Measurements from ENCODE around the gene SLC22A3. TPM values are rescaled to one million over a fixed set of nuclear protein-coding genes. Genes with fewer than 3 reads are reported as not detected.
"Not testable (repeated sequence)": the region's sequence is repeated elsewhere in the genome, so short reads cannot be mapped to it uniquely, and the experiment has no call there.

SLC22A3 gene
- total RNA-seq, 1 donor from 2014 or later = 0.18 TPM

GRCh38 chr6:160391419-160392116, 43.4 kb downstream of the SLC22A3 start:
- Mint-ChIP-seq H3K4me3 (ENCODE audit: unreplicated experiment) (no peak overlapping the region), H3K27ac (ENCODE audit: unreplicated experiment) (no peak overlapping the region), H3K27me3 (ENCODE audit: unreplicated experiment) (peaks cover 1% of the 10 kb centered on the region), H3K36me3 (ENCODE audit: low read depth, unreplicated experiment) (no peaks in the 10 kb centered on the region), H3K4me1 (ENCODE audit: unreplicated experiment) (no peaks in the 10 kb centered on the region), H3K9me3 (ENCODE audit: unreplicated experiment) (no peaks in the 10 kb centered on the region)
- TF ChIP-seq, protein P1, sequence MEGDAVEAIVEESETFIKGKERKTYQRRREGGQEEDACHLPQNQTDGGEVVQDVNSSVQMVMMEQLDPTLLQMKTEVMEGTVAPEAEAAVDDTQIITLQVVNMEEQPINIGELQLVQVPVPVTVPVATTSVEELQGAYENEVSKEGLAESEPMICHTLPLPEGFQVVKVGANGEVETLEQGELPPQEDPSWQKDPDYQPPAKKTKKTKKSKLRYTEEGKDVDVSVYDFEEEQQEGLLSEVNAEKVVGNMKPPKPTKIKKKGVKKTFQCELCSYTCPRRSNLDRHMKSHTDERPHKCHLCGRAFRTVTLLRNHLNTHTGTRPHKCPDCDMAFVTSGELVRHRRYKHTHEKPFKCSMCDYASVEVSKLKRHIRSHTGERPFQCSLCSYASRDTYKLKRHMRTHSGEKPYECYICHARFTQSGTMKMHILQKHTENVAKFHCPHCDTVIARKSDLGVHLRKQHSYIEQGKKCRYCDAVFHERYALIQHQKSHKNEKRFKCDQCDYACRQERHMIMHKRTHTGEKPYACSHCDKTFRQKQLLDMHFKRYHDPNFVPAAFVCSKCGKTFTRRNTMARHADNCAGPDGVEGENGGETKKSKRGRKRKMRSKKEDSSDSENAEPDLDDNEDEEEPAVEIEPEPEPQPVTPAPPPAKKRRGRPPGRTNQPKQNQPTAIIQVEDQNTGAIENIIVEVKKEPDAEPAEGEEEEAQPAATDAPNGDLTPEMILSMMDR (IDR thresholded peaks at IDR 0.05; ENCODE audit: unreplicated experiment) = no peak
- DNase-seq (ENCODE audit: low spot score) = no peak

GRCh38 chr6:160393442-160393841, 45.3 kb downstream of the SLC22A3 start:
- not testable (repeated sequence) for H3K27ac Mint-ChIP-seq (ENCODE audit: unreplicated experiment); H3K27me3 Mint-ChIP-seq (ENCODE audit: unreplicated experiment); H3K9me3 Mint-ChIP-seq (ENCODE audit: unreplicated experiment); H3K36me3 Mint-ChIP-seq (ENCODE audit: low read depth, unreplicated experiment); DNase-seq (ENCODE audit: low spot score); H3K4me3 Mint-ChIP-seq (ENCODE audit: unreplicated experiment); H3K4me1 Mint-ChIP-seq (ENCODE audit: unreplicated experiment)

GRCh38 chr6:160393891-160394653, 45.9 kb downstream of the SLC22A3 start:
- Mint-ChIP-seq H3K27ac (ENCODE audit: unreplicated experiment) (no peak overlapping the region), H3K9me3 (ENCODE audit: unreplicated experiment) (no peaks in the 10 kb centered on the region), H3K36me3 (ENCODE audit: low read depth, unreplicated experiment) (no peaks in the 10 kb centered on the region), H3K4me1 (ENCODE audit: unreplicated experiment) (no peaks in the 10 kb centered on the region), H3K27me3 (ENCODE audit: unreplicated experiment) (peaks cover 1% of the 10 kb centered on the region), H3K4me3 (ENCODE audit: unreplicated experiment) (no peak overlapping the region)
- DNase-seq (ENCODE audit: low spot score) = no peak
- TF ChIP-seq, protein P1 (IDR thresholded peaks at IDR 0.05; ENCODE audit: unreplicated experiment) = no peak

GRCh38 chr6:160394654-160395035, 46.5 kb downstream of the SLC22A3 start:
- Mint-ChIP-seq H3K27ac (ENCODE audit: unreplicated experiment) (no peak overlapping the region), H3K27me3 (ENCODE audit: unreplicated experiment) (peaks cover 1% of the 10 kb centered on the region), H3K4me1 (ENCODE audit: unreplicated experiment) (no peaks in the 10 kb centered on the region), H3K4me3 (ENCODE audit: unreplicated experiment) (no peak overlapping the region), H3K36me3 (ENCODE audit: low read depth, unreplicated experiment) (no peaks in the 10 kb centered on the region), H3K9me3 (ENCODE audit: unreplicated experiment) (no peaks in the 10 kb centered on the region)
- TF ChIP-seq, protein P1 (IDR thresholded peaks at IDR 0.05; ENCODE audit: unreplicated experiment) = no peak
- no peak for DNase-seq (ENCODE audit: low spot score)

- no peak for DNase-seq (ENCODE audit: low spot score)
- no peaks in the 10 kb centered on the region for H3K36me3 Mint-ChIP-seq (ENCODE audit: low read depth, unreplicated experiment)
- no peaks in the 10 kb centered on the region for H3K4me1 Mint-ChIP-seq (ENCODE audit: unreplicated experiment)
- H3K27ac Mint-ChIP-seq (ENCODE audit: unreplicated experiment) = no peak overlapping the region
- no peak overlapping the region for H3K4me3 Mint-ChIP-seq (ENCODE audit: unreplicated experiment)
- H3K27me3 Mint-ChIP-seq (ENCODE audit: unreplicated experiment) = no peaks in the 10 kb centered on the region
- no peaks in the 10 kb centered on the region for H3K9me3 Mint-ChIP-seq (ENCODE audit: unreplicated experiment)
- TF ChIP-seq, protein P1 (IDR thresholded peaks at IDR 0.05; ENCODE audit: unreplicated experiment) = no peak
These were observed 47.0 kb downstream of the SLC22A3 start for GRCh38 chr6:160395187-160395586.
